ENCODE measurements around the gene TMEFF2. TPM values are rescaled to one million over a fixed set of nuclear protein-coding genes. Genes with fewer than 3 reads are reported as not detected.

TMEFF2 gene
- polyA plus RNA-seq, 4 donors: 6.9 to 23.2 (median 14.5) TPM

GRCh38 chr2:192072261-192072660 is 122.5 kb downstream of the TMEFF2 start:
- DNase-seq (ENCODE audit: low read depth in 4 of 4, low spot score in 2 of 4): no peak

GRCh38 chr2:192070099-192070498 is 124.6 kb downstream of the TMEFF2 start:
- no peak for DNase-seq (ENCODE audit: low read depth in 4 of 4, low spot score in 2 of 4)

GRCh38 chr2:192069417-192069816 is 125.3 kb downstream of the TMEFF2 start:
- no peak for DNase-seq (ENCODE audit: low read depth in 4 of 4, low spot score in 2 of 4)

- no peak for DNase-seq (ENCODE audit: low read depth in 4 of 4, low spot score in 2 of 4)
Measured at GRCh38 chr2:192068966-192069365, 125.8 kb downstream of the TMEFF2 start.

GRCh38 chr2:192067631-192068030 is 127.1 kb downstream of the TMEFF2 start:
- DNase-seq (ENCODE audit: low read depth in 4 of 4, low spot score in 2 of 4): no peak

- DNase-seq (ENCODE audit: low read depth in 4 of 4, low spot score in 2 of 4): no peak
Measured at GRCh38 chr2:192064459-192064858, 130.3 kb downstream of the TMEFF2 start.

- DNase-seq (ENCODE audit: low read depth in 4 of 4, low spot score in 2 of 4): no peak
Measured at GRCh38 chr2:192060161-192060560, 134.6 kb downstream of the TMEFF2 start.

GRCh38 chr2:192059266-192059665 is 135.5 kb downstream of the TMEFF2 start:
- DNase-seq (ENCODE audit: low read depth in 4 of 4, low spot score in 2 of 4): no peak

GRCh38 chr2:192053921-192054320 is 140.8 kb downstream of the TMEFF2 start:
- DNase-seq (ENCODE audit: low read depth in 4 of 4, low spot score in 2 of 4): no peak

- no peak for DNase-seq (ENCODE audit: low read depth in 4 of 4, low spot score in 2 of 4)
Measured at GRCh38 chr2:192051533-192051932, 143.2 kb downstream of the TMEFF2 start.

- no peak for DNase-seq (ENCODE audit: low read depth in 4 of 4, low spot score in 2 of 4)
Measured at GRCh38 chr2:192049362-192049761, 145.4 kb downstream of the TMEFF2 start.

- no peak for DNase-seq (ENCODE audit: low read depth in 4 of 4, low spot score in 2 of 4)
Measured at GRCh38 chr2:192047315-192048107, 147.2 kb downstream of the TMEFF2 start.

GRCh38 chr2:192044496-192044895 is 150.2 kb downstream of the TMEFF2 start:
- no peak for DNase-seq (ENCODE audit: low read depth in 4 of 4, low spot score in 2 of 4)

- no peak for DNase-seq (ENCODE audit: low read depth in 4 of 4, low spot score in 2 of 4)
Measured at GRCh38 chr2:192043216-192043870, 151.4 kb downstream of the TMEFF2 start.

- DNase-seq (ENCODE audit: low read depth in 4 of 4, low spot score in 2 of 4): no peak
Measured at GRCh38 chr2:192042126-192042525, 152.6 kb downstream of the TMEFF2 start.

GRCh38 chr2:192038110-192038509 is 156.6 kb downstream of the TMEFF2 start:
- DNase-seq (ENCODE audit: low read depth in 4 of 4, low spot score in 2 of 4): no peak

- DNase-seq (ENCODE audit: low read depth in 4 of 4, low spot score in 2 of 4): no peak
Measured at GRCh38 chr2:192035731-192036442, 158.8 kb downstream of the TMEFF2 start.

- DNase-seq (ENCODE audit: low read depth in 4 of 4, low spot score in 2 of 4): no peak
Measured at GRCh38 chr2:192030856-192031255, 163.9 kb downstream of the TMEFF2 start.

GRCh38 chr2:192030289-192030688 is 164.4 kb downstream of the TMEFF2 start:
- DNase-seq (ENCODE audit: low read depth in 4 of 4, low spot score in 2 of 4): no peak

- no peak for DNase-seq (ENCODE audit: low read depth in 4 of 4, low spot score in 2 of 4)
Measured at GRCh38 chr2:192029089-192029488, 165.6 kb downstream of the TMEFF2 start.

GRCh38 chr2:192026825-192027120 is 168.0 kb downstream of the TMEFF2 start:
- DNase-seq (ENCODE audit: low read depth in 4 of 4, low spot score in 2 of 4): no peak

Measured in left renal cortex interstitium (tissue), 4 donors.